Mammary epithelial cell (primary cell): Measurements from ENCODE around the gene NPAS1.

Experiments
- EZH2 ChIP-seq: IDR thresholded peaks from 2 replicates; pipeline ENCODE4 v1.6.1; 2012; ENCODE audit warnings: low read length, inconsistent platforms, borderline replicate concordance
- TF ChIP-seq, protein P1 (sequence below), 2 donors: IDR thresholded peaks in 1 of 2; conservative IDR thresholded peaks in 1 of 2; 2 replicates each; pipeline ENCODE4 v1.5.1; 2011 to 2012; ENCODE audit warnings: inconsistent platforms in 2 of 2, low read length in 2 of 2, mild to moderate bottlenecking in 2 of 2, control low read depth in 1 of 2, low read depth in 1 of 2; ENCODE audit not compliant: insufficient read depth in 1 of 2; ENCODE audit errors: extremely low read depth in 1 of 2

DNA sequence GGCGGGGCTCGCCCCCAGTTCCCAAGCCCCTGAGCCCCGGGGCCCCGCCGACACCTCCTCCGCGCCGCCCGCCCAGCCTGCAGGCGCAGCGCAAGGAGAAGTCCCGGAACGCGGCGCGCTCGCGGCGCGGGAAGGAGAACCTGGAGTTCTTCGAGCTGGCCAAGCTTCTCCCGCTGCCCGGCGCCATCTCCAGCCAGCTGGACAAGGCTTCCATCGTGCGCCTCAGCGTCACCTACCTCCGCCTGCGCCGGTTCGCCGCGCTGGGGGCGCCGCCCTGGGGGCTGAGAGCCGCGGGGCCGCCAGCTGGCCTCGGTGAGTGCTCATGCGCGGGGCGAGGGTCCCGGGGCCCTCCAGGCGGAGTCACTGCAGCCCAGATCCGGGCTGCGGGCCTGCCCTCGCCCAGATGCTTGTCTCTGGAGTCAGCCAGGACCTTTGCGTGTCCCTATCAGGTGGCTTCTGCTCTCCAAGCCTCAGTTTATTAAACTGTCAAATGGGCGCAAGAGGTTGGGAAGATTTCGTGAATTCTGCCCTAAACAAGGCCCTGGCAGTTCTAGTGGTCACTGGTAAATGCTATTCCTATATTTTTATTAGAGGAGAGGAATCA is 2.0 kb downstream of the NPAS1 start:
- TF ChIP-seq, protein P1, sequence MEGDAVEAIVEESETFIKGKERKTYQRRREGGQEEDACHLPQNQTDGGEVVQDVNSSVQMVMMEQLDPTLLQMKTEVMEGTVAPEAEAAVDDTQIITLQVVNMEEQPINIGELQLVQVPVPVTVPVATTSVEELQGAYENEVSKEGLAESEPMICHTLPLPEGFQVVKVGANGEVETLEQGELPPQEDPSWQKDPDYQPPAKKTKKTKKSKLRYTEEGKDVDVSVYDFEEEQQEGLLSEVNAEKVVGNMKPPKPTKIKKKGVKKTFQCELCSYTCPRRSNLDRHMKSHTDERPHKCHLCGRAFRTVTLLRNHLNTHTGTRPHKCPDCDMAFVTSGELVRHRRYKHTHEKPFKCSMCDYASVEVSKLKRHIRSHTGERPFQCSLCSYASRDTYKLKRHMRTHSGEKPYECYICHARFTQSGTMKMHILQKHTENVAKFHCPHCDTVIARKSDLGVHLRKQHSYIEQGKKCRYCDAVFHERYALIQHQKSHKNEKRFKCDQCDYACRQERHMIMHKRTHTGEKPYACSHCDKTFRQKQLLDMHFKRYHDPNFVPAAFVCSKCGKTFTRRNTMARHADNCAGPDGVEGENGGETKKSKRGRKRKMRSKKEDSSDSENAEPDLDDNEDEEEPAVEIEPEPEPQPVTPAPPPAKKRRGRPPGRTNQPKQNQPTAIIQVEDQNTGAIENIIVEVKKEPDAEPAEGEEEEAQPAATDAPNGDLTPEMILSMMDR (conservative IDR thresholded peaks at IDR 0.05 in 1 of 2, IDR thresholded peaks at IDR 0.05 in 1 of 2; ENCODE audit: extremely low read depth in 1 of 2, insufficient read depth in 1 of 2, low read depth in 1 of 2, low read length in 2 of 2) = no peak
- TF ChIP-seq EZH2 = peak; percentile 82
